GM13976 (cell line): ENCODE measurements around the gene MSI2.

Experiments
- DNase-seq: peaks from one replicate; pipeline ENCODE4 v3.0.0; 2012; ENCODE audit warnings: low spot score
- CTCF ChIP-seq: IDR thresholded peaks from 2 replicates; pipeline ENCODE4 v1.5.1; 2012; ENCODE audit warnings: borderline replicate concordance, mild to moderate bottlenecking; ENCODE audit not compliant: insufficient read depth; ENCODE audit errors: extremely low read depth, missing control alignments, control extremely low read depth
- in situ Hi-C: fragments of 300-500 bp; cut with MboI; formaldehyde crosslinking; loops from one replicate; pipeline ENCODE4 v1.12.0; 2022; ENCODE audit warnings: low sequenced_read_pairs, mixed read lengths, inconsistent platforms; ENCODE audit not compliant: unreplicated experiment

MSI2 gene

DNA sequence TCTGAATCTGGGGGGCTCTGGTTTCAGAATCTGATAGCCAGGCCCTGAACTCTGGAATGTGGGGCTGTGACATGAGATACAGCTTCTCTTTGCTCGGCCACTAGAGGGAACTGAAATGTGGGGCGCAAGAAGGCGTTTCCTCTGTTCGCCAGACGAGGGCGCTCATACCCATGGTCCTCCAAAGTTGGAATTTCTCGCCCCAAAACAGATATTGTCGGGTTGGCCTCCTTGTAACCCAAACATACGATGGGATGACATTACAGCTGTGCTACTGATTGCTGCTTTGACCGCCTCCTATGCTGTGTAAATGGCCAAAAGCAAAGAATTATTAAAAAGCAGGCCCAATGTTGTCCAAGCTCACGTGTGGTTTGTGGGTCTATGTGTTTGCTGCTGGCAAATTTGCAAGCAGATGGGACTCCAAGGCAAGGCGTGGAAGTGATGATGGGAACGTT is 13.1 kb upstream of the MSI2 start:
- DNase-seq = peak; percentile 83
- TF ChIP-seq CTCF = peak; percentile 99
- in situ Hi-C loops = loop anchor here (5.0 to 10.0 kb wide), 2 partner anchors 422 to 504 kb away; partner anchors contain the start of gene CCDC182

GRCh38 chr17:57245786-57246185 is 10.5 kb upstream of the MSI2 start:
- no peak for TF ChIP-seq CTCF
- no peak for DNase-seq
- in situ Hi-C loops = loop anchor here (10.0 kb wide), 1 partner anchor 419 kb away; no protein-coding TSS in a partner anchor

GRCh38 chr17:57246257-57246656 is 10.1 kb upstream of the MSI2 start:
- in situ Hi-C loops = loop anchor here (10.0 kb wide), 1 partner anchor 419 kb away; no protein-coding TSS in a partner anchor
- no peak for DNase-seq
- no peak for TF ChIP-seq CTCF

DNA sequence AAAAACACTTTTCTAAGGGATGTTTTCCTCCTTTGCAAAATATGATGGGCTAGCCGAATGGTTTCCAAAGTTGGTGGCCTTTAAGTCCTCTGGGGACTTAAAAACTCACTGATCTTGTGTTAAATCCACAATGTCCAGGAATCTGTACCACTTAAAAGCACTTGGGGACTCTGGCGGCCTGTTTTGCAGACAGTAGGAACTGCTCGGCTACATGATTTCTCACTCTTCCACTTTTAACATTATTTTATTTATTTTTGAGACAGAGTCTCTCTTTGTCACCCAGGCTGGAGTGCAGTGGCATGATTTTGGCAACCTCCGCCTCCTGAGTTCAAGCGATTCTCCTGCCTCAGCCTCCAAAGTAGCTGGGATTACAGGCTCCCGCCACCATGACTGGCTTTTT is 9.1 kb upstream of the MSI2 start:
- TF ChIP-seq CTCF = no peak
- no peak for DNase-seq
- in situ Hi-C loops = loop anchor here (10.0 kb wide), 1 partner anchor 418 kb away; no protein-coding TSS in a partner anchor

DNA sequence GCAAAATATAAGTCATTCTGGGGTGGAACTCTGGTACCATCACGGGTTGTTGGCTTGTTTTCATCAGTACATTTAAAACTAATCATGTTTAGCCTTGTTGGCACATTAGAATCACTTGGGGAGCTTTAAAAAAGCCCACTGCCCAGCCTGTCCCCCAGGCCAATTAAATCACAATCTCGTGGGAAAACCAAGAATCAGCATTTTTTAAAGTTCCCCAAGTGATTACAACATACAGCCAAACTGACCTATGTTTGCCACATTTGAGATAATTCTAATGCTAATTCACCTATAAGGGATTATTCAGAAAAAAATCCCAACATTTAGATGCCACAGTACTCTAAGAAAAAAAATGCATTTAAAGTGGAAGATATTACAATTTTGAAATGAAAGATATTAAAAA is 8.4 kb upstream of the MSI2 start:
- in situ Hi-C loops = loop anchor here (10.0 kb wide), 1 partner anchor 417 kb away; no protein-coding TSS in a partner anchor

GRCh38 chr17:57249520-57249919 is 6.8 kb upstream of the MSI2 start:
- DNase-seq = no peak
- in situ Hi-C loops = loop anchor here (10.0 kb wide), 1 partner anchor 415 kb away; no protein-coding TSS in a partner anchor
- no peak for TF ChIP-seq CTCF

More for the DNA sequence above, 8.4 kb upstream of the MSI2 start:
- no peak for DNase-seq
- no peak for TF ChIP-seq CTCF
